ENCODE results near the gene TRPM4. TPM values are rescaled to one million over a fixed set of nuclear protein-coding genes. Genes with fewer than 3 reads are reported as not detected.

Gene TRPM4
- polyA plus RNA-seq, 1 donor (not counting 4 experiments of a cell fraction or from before 2014, with no cell fraction given): 16.1 TPM

- H3K9me3 ChIP-seq (ENCODE audit: control insufficient read depth, low read depth, low read length): no peaks in the 10 kb centered on the region
- no peak overlapping the region for H3K27ac ChIP-seq (ENCODE audit: control insufficient read depth, insufficient read depth, low read length)
- H3K9me1 ChIP-seq (ENCODE audit: control insufficient read depth, extremely low read depth, insufficient read depth, low read length): no peaks in the 10 kb centered on the region
- peak overlapping the region; percentile 12 for H3K4me2 ChIP-seq (ENCODE audit: control insufficient read depth, extremely low read depth, insufficient read depth, low read depth, low read length)
- FAIRE-seq: no peak
- H3K4me1 ChIP-seq (ENCODE audit: control insufficient read depth, extremely low read depth, insufficient read depth, low read length): peaks cover 4% of the 10 kb centered on the region
- no peaks in the 10 kb centered on the region for H4K20me1 ChIP-seq (ENCODE audit: control insufficient read depth, extremely low read depth, insufficient read depth, low read length)
- DNase-seq (ENCODE audit: low read depth, low spot score): no peak
- no peaks in the 10 kb centered on the region for H3K79me2 ChIP-seq (ENCODE audit: control insufficient read depth, insufficient read depth, low read length)
- H3K36me3 ChIP-seq (ENCODE audit: control insufficient read depth in 2 of 2, extremely low read depth in 1 of 2, insufficient read depth in 2 of 2, low read length in 2 of 2): no peaks in the 10 kb centered on the region
- H2AFZ ChIP-seq (ENCODE audit: control insufficient read depth, low read length): no peak overlapping the region
- no peak overlapping the region for H3K9ac ChIP-seq (ENCODE audit: control insufficient read depth, extremely low read depth, insufficient read depth, low read length)
- no peak overlapping the region for H3K4me3 ChIP-seq (ENCODE audit: control insufficient read depth in 2 of 3, extremely low read depth in 1 of 3, insufficient read depth in 2 of 3, low read depth in 1 of 3, low read length in 3 of 3)
- no peaks in the 10 kb centered on the region for H3K27me3 ChIP-seq (ENCODE audit: control insufficient read depth, extremely low read depth, insufficient read depth, low read length)
- TF ChIP-seq CTCF (optimal IDR thresholded peaks at IDR 0.05 in 1 of 3, IDR thresholded peaks at IDR 0.05 in 1 of 3, conservative IDR thresholded peaks at IDR 0.05 in 1 of 3; ENCODE audit: extremely low read depth in 1 of 3, insufficient read depth in 2 of 3, low read length in 3 of 3) (no peak), EZH2 (IDR thresholded peaks at IDR 0.05; ENCODE audit: low read length) (no peak)
- dilution Hi-C loops (cut with MboI; ENCODE audit: extremely low pct_ligation_motif_present, low sequenced_read_pairs): no loop called here
Observed at GRCh38 chr19:49132974-49133609, 24.5 kb upstream of the TRPM4 start.

GRCh38 chr19:49133621-49134454 lies 23.8 kb upstream of the TRPM4 start:
- Histone ChIP-seq H4K20me1 (ENCODE audit: control insufficient read depth, extremely low read depth, insufficient read depth, low read length) (no peaks in the 10 kb centered on the region), H3K4me3 (ENCODE audit: control insufficient read depth in 2 of 3, extremely low read depth in 1 of 3, insufficient read depth in 2 of 3, low read depth in 1 of 3, low read length in 3 of 3) (no peak overlapping the region), H3K79me2 (ENCODE audit: control insufficient read depth, insufficient read depth, low read length) (no peaks in the 10 kb centered on the region), H3K9me1 (ENCODE audit: control insufficient read depth, extremely low read depth, insufficient read depth, low read length) (no peaks in the 10 kb centered on the region), H3K9me3 (ENCODE audit: control insufficient read depth, low read depth, low read length) (no peaks in the 10 kb centered on the region), H2AFZ (ENCODE audit: control insufficient read depth, low read length) (no peak overlapping the region), H3K27ac (ENCODE audit: control insufficient read depth, insufficient read depth, low read length) (no peak overlapping the region), H3K4me2 (ENCODE audit: control insufficient read depth, extremely low read depth, insufficient read depth, low read depth, low read length) (peak overlapping the region; percentile 12), H3K36me3 (ENCODE audit: control insufficient read depth in 2 of 2, extremely low read depth in 1 of 2, insufficient read depth in 2 of 2, low read length in 2 of 2) (no peaks in the 10 kb centered on the region), H3K4me1 (ENCODE audit: control insufficient read depth, extremely low read depth, insufficient read depth, low read length) (peaks cover 4% of the 10 kb centered on the region), H3K9ac (ENCODE audit: control insufficient read depth, extremely low read depth, insufficient read depth, low read length) (no peak overlapping the region), H3K27me3 (ENCODE audit: control insufficient read depth, extremely low read depth, insufficient read depth, low read length) (no peaks in the 10 kb centered on the region)
- FAIRE-seq (no peak), DNase-seq (ENCODE audit: low read depth, low spot score) (no peak)
- dilution Hi-C loops (cut with MboI; ENCODE audit: extremely low pct_ligation_motif_present, low sequenced_read_pairs): no loop called here
- TF ChIP-seq EZH2 (IDR thresholded peaks at IDR 0.05; ENCODE audit: low read length) (no peak), CTCF (optimal IDR thresholded peaks at IDR 0.05 in 1 of 3, IDR thresholded peaks at IDR 0.05 in 1 of 3, conservative IDR thresholded peaks at IDR 0.05 in 1 of 3; ENCODE audit: extremely low read depth in 1 of 3, insufficient read depth in 2 of 3, low read length in 3 of 3) (no peak)
